ENCODE results near the gene STAC2.
"Not testable (repeated sequence)": the region's sequence is repeated elsewhere in the genome, so short reads cannot be mapped to it uniquely, and the experiment has no call there.

The STAC2 gene, protein sequence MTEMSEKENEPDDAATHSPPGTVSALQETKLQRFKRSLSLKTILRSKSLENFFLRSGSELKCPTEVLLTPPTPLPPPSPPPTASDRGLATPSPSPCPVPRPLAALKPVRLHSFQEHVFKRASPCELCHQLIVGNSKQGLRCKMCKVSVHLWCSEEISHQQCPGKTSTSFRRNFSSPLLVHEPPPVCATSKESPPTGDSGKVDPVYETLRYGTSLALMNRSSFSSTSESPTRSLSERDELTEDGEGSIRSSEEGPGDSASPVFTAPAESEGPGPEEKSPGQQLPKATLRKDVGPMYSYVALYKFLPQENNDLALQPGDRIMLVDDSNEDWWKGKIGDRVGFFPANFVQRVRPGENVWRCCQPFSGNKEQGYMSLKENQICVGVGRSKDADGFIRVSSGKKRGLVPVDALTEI

DNA sequence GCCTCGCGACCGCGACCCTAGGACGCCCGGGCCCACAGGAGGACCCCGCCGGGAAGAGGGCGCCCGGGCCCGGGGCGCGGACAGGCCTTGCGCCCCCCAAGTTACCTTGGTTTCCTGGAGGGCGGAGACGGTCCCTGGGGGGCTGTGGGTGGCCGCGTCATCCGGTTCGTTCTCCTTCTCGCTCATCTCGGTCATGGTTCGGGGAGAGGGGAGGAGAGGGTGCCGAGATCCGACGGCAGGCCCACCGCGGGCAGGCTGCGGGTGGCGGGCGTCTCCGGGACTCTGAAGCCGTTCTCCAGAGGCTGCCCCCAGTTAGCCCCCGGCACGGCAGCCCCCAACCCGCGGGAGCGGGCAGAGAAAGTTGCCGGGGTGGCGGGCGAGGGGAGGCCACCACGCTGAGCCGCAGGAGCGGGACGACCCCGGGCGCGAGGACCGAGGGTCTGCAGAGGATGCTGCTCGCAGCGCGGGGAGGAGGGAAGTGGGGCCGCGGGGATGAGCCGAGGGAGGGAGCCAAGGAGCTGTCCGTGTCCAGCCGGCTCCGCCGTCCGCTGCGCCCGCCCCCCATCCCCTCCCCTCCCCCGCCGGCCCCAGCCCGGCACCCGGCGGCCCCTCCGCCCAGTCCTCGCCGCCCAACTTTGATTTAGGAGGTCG lies at the start of gene STAC2:
TSS of gene STAC2 (minus strand) at position 638 of the 651 bp plus-strand sequence. CDS start at position 195, 443 bp downstream.
- no peak for DNase-seq

DNA sequence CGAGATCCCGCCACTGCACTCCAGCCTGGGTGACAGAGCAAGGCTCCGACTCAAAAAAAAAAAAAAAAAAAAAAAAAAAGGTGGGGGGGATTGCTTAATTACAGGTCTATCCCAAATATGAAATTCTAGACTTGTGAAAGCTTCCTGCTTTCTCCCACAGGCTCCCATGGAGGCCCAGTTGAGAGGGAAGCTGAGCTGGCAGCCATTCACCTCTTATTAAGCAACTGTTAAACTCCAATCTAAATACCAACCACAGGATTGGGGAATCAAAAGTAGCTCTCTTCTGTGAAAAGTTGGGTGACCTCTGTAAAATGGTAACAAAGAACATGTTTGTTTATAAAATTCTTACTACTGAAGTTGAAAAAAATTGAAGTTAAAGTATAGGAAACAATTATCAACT lies 45.8 kb upstream of the STAC2 start:
- DNase-seq = no peak

DNA sequence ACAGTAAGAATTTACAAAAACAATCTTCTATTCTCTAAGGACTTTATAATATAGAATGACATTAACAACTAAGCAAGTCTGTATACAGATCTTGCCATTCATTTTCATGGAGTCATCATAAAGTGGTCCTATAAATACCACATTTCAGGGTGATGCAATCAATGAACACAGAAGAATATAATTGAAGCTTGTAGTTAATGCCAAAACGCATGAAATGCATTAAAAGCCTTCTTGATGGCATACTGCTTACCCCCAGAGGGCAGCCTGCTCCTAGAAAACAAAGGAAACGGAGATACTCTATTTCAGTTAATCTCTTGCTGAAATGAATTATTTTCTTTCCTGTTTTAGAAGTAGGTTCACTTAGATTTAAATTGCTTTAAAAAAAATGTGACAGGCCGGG lies 45.2 kb upstream of the STAC2 start:
- DNase-seq = peak; percentile 24

DNA sequence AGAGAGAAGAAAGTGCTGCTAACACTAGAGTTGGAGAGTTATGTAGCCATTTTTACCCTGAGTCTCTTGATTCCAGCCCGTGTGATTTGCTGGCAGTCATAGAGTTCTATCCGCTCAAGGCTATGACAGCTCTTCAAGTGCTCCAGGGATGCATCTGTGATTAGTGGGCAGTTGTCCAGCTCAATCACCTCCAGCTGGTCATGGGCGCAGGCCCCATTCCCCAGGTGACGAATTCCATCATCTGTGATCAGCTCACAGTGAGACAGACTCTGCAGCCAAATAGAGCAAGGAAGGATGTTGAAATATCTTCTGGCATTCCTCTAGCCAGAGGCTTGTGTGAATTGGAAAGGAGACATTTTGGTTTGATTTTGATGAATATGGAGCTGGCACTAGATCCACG lies 38.4 kb upstream of the STAC2 start:
- DNase-seq = no peak

DNA sequence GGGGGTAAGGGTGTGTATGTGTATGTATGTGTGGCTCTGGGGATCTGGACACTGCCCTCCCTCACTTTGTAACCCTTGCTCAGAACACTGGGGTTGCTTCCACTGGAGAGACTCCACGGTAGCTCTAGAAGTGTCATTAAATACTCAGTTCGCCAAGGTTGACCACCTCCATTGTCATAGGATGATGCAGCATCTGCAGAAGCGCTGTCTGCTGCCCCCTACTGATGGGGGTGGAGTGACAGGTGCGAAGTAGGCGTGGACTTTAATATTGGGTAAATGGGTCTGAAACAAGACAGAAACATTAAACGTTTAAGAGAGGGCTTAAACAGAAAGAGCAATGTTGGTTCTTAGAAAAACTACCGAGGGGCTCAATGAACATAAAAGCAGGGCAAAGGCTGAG lies 35.5 kb upstream of the STAC2 start:
- no peak for DNase-seq

DNA sequence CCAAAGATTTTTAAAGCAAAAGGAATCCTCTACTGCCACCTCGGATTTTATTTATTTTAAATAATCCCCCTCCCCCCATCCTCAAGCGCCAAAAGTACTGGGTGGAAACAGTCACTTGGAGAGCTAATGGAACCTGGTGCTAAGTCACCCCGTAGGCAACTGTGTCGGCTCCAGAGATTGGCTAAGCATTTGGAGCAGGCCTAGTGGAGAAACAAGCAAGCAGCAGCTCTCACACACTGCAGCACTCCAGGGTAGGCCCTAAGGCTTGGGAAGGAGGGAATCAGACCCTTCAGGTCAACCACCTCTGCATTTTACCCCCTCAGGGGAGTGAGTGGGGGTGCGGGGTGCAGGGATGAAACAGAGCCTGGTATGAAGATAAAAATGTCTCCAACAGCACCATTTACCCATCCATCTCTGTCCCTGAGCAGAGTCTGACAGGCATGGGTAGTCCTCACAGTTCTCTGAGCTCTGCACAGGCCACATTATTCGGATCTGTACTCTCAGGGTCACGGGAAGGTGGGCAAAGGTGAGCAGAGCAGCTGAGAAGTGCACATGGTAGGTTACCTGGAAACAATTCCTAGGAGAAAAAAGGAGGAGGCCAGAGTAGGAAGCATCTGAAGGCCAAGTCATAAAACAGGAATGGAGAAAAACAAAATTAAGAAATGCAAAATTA lies 27.2 kb upstream of the STAC2 start:
- DNase-seq = no peak

DNA sequence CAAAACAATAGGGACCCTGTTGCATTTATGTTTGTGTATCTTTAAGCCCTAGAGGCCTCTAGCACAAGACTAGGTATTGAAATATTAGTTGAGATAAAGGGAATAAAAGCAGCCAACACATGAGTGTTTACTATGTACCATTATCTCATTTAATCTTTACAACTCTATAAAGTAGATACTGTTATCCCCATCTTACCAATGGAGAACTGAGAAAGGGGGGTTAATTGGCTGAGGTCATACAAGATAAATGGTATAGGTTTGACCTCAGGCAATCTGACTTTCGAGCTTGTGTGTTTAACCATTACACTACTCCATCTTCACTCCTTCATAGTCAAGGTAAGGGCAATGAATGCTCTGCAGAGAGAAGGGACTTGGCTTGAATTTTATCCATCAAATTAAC lies 26.3 kb upstream of the STAC2 start:
- no peak for DNase-seq

DNA sequence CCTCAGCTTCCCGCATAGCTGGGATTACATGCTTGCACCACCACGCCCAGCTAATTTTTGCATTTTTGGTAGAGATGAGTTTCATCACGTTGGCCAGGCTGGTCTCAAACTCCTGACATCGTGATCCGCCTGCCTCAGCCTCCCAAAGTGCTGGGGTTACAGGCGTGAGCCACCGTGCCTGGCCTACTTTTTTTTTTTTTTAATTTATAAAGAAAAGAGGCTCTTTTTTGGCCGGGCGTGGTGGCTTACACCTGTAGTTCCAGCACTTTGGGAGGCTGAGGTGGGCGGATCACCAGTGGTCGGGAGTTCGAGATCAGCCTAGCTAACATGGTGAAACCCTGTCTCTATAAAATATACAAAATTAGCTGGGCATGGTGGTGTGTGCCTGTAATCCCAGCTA lies 24.3 kb upstream of the STAC2 start:
- not testable (repeated sequence) for DNase-seq

DNA sequence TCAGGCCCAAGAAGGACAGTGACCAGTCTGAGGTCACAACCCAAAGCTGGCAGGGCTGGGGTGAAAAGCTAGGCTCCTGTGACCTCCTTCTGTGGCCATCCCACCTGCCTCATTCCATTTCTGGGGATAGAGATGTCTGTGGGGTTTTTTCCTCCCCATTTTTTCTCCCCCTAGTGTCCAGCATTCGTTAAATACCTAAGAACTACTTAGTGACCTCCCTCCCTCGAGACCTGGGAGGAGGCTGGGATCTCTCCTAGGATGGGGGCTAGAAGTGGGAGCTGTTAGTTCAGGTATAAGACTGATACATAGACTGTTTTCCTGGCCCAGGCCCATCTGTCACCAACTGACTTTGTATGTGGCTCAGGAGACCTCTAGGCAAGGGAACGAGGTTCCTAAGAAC lies 20.5 kb upstream of the STAC2 start:
- no peak for DNase-seq

DNA sequence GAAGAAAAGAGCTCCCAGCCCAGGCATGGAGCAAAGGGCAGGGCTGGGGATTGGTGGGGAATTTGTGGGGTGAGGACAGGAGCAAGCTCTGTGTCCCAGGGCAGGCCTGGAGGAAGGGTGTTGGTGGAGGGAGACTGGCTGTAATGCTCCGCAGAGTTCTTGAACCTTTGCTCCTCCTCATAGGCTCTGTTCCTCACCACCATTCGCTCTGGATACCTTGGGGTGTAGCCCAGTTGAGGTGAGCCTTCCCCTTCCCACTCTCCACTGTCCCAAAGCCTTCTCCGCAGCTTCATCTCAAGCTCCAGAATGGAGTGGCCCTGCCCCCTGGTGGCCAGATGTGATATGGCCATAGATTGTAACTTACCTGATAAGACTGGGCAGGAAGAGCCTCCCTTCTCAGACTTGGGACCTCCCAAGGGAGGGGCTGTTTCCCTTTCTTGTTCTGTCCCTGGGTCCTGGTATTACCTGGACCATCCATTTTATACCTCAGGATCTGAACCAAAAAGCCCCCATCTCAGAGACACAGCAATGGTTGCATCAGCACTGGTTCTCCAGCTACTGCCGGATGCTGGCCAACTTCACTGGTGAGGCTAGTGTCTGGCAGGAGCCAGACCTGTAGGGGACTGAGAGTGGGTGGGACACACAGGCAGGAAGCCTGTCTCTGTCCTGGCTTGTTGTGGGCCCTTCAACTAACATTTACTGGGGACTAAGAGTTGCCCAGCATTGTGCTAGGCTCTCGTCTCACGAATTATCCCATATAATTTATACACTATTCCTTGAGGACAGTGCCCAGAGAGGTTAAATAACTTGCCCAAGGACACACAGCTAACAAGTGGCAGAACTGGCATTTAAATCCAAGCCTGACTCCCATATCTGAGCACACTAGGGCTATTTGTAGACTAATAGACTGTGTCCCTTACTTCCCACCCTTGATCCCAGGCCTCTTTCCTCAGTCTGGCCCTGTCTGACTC lies 19.1 kb upstream of the STAC2 start:
- DNase-seq = peak; percentile 95

DNA sequence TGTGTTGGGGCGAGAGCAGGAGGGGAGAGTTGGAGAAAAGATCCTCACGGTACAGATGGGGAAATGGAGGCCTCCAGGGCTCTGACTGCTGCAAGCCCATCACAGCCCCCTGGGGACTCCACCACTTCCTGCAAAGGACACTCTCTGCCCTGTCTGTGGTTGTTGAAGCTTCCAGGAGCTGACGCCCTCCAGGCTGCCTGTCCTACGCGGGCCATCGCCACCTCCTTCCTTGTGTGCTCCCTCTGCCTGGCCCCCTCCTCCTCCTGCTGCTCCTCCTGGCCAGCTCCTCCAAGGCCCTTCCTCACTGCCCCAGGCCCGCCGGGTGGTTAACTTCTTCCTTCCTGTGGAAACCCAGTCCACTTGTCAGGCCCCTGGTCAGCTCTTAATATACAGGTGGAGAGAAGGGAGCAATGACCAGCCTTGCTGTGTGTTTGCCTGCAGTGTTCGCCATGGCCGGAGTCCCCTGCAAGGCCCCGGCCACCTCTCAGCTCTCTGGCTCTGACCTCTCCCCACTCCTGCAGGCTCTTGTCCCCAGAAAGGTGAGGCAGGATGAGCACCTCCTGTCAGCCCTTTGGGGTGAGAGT lies 18.4 kb upstream of the STAC2 start:
- DNase-seq = peak; percentile 30

DNA sequence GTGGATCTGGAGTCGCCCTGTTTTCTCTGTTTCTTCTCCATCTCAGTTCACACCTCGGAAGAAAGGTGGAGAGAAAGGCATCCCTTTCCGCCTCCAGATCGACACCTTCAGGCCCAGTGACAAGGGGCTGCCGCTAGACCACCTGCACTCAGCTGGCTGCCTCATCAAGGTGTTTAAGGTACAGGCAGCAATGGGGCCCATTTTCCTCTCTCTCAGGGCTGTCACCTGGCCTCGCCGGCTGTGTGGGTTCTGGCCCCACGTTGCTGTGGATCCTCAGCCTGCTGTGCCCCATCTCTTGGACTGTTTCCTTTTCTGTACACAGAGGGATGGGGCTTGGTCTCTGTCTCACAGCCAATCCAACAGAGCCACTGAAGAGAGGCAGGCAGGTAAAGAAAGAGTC lies 17.4 kb upstream of the STAC2 start:
- no peak for DNase-seq

DNA sequence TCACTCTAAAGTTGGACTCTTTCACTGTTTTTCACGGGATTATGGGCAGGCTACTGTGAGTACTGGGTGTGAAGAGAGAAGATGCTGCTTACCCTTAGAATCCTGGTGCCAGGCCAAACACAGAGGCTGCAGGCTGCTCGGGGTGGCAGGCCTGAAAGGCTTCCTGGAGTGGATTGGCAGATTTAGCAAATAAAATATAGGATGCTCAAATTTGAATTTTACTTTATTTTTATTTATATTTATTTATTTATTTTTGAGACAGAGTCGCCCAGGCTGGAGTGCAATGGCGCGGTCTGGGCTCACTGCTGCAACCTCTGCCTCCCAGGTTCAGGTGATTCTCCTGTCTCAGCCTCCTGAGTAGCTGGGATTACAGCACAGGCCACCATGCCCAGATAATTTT lies 14.9 kb upstream of the STAC2 start:
- no peak for DNase-seq

DNA sequence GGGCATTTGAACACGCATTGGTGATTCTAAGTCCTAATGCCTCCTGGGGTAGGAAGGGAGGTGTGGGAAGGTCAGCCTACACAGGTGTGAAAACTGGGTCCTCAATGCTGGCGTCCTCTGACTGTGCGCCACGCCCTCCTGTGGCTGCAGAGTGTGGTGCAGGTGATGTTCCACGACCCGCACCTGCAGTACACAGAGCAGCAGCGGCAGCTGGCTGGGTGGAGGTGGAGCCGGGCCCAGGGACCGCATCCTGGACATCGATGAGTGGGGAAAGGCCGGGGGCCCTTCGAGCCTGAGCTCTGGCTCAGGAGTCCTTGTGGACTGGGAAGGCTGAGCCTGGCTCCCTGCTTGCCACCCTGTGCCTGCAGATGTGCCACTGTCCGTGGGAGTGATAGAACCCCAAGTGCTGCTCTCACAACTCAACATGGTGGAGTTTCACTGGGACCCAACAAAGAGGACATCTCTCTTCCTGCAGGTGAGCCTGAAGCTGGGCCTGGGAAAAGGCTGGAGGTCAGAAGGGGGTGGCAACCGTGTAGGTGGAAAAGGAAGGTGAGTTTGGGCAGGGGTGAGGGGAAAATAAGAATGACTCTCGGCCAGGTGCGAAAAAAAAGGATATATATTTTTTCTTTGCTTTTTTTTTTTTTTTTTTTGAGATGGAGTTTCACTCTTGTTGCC lies 14.0 kb upstream of the STAC2 start:
- peak; percentile 48 for DNase-seq

DNA sequence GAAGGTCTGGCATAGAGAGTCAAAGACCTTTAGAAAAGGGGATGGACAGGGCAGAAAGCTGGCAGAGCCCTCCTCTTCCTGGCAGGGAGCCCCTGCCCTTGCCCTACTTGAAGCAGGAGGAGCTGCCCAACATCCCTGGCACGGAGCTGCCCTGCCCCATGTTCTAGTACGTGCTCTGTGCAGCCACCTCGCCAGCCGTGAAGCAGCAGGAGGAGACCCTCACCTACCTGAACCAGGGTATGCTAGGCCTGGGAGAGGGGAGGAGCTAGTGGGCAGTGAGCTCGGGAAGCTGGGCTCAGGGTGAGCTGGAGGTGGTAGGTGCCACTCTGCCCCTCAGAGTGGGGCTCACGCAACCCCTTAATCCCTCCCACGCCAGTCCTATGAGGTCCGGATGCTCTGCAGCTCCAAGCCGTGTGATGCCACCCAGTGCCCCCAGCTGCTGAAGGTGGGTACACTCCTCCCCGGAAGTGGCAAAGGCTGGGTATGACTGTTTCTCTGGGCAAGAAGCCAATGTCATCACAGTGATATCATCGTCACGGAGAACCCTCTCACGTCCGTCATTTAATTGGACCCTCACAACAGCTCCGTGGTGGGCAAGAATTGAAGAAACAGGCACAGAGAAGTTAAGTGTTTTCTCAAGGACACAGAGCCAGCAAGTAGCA lies 12.7 kb upstream of the STAC2 start:
- DNase-seq = no peak

DNA sequence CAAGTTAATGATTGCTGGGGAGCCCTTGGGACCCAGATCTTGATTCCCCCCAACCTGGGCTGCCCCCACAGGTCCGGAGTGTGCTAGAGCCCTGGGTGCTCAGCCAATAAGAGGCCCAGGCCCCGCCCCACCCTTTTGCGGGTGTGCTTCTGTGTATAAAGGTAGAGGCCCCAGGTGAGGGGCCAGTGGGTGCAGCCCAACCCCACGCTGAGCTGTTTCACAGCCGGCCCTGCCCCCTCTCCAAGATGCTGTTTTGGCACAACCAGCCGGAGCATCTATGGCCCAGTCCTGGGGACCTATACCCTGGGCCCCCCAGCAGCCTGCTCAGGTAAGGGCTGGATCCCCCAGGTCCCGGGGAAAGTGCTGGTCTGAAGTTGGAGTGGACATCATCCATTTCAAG lies 11.8 kb upstream of the STAC2 start:
- no peak for DNase-seq

DNA sequence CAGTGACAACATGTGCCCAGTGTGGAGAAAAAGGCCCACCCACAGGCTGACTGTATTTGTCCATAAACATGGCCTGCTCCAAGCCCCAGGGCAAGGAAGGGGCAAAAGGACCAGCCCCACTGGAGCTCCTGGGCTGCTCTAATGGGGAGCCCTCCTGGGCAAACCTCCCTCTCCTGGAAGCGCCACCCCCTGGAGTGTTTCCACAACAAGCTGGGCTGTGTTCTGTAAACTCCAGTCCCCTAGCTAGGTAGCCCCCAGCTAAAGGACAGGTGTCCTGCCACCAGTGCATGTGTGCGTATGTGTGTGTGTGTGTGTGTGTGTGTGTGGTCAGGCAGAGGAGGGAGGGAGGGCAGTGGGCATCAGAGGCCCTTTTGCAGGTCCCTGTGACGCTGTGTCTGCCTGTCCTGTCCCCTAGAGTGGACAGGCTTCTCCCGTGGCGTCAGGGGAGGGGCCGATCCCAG lies 11.3 kb upstream of the STAC2 start:
- DNase-seq = peak; percentile 29

DNA sequence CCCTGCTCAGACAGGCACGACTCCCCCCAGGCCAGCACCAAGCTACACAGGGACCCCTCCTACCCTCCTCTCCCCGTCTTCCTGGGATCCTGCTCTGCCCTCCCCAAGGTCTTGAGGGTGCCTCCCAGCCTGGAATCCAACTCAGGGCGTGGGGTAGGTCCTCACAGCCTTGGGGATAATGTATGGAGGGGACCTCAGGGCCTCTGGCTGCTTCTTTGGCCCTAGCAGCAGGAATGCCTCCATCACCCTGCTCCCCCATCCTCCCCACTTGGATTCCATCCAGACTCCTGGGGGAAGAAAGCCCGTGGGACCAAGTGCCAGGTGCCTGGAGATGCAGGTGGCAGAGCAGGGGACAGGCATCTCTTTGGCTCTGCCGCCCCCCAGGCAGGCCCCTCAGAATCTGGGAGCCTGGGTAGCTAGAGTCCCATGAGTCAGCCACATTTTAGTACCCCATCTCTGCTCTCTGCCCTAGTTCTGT lies 10.7 kb upstream of the STAC2 start:
- DNase-seq = no peak

DNA sequence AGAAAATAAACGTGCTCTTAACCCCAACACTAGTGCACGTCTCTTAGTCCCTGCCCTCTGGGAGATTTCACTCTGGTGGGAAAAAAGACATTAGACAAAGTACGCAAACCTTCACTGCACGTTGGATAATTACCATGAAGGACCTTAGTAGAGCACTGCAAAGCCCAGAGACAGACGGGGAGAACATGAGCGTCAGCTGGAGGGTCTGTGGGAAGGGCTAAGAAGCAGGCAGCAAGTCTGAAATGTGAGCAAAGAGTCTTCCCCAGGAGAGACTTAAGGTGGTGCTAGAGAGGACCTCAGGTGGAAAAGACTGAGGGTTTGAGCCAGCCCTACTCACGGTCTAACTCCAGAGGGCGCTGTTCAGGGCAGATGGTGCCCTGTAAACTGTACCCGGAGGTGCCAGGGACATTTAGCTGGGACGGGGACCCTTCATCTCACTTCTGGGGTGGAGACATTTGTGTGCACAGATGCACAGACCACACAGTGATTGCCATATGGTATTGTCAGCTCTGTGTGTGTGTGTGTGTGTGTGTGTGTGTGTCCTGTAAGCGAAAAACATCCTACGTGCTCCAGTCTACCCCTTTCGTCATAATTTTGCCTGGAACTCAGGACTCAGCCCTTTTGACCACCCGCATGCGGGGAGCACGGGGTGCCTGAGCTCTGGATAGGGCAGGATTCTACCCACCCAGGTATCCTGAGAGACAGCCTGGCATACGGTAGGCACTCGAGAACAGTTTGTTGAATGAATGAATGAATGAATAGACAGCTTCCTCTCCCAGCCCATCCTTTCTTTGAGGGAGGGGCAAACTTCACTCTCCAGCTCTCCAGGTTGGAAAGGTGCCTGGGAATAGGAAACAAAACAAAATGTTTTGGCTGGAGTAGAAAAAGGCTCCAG lies 10.1 kb upstream of the STAC2 start:
- DNase-seq = peak; percentile 76

Measured in eye (tissue), 1 donor.